SK-N-MC (cell line): Measurements from ENCODE around the gene PPP1CB.

Experiments used
- DNase-seq: peaks from one replicate; pipeline ENCODE4 v3.0.0-alpha.2; 2011; ENCODE audit warnings: low read depth, low spot score
- H3K27ac ChIP-seq: fragments of 200-600 bp; sonication (generic); 2 replicates; pipeline ENCODE4 v1.5.1; 2016; ENCODE audit warnings: mixed run types
- H3K36me3 ChIP-seq: fragments of 200-600 bp; sonication (generic); 2 replicates; pipeline ENCODE4 v1.6.1; 2017; ENCODE audit warnings: antibody characterized with exemption, low read length, mixed read lengths; ENCODE audit not compliant: insufficient read depth
- H3K4me3 ChIP-seq: fragments of 200-600 bp; sonication (generic); 2 replicates; pipeline ENCODE4 v1.5.1; 2016
- H3K9ac ChIP-seq: fragments of 200-600 bp; sonication (generic); 2 replicates; pipeline ENCODE4 v1.8.0; 2017; ENCODE audit warnings: mixed run types, mixed read lengths; ENCODE audit not compliant: insufficient read length
- H3K9me3 ChIP-seq: fragments of 200-600 bp; sonication (generic); 2 replicates; pipeline ENCODE4 v1.6.1; 2017; ENCODE audit warnings: low read depth, mild to moderate bottlenecking, antibody characterized with exemption, low read length, moderate library complexity, mixed read lengths
- EZH2 ChIP-seq: fragments of 200-600 bp; sonication (generic); IDR thresholded peaks from one replicate; pipeline ENCODE4 v1.6.1; 2017; ENCODE audit warnings: antibody characterized with exemption
- FOXP2 ChIP-seq: optimal IDR thresholded peaks from 2 replicates; pipeline ENCODE3; 2011; ENCODE audit warnings: mild to moderate bottlenecking, moderate library complexity; ENCODE audit not compliant: insufficient read depth; ENCODE audit errors: extremely low read length, control extremely low read depth
- POLR2AphosphoS5 ChIP-seq: IDR thresholded peaks from 2 replicates; pipeline ENCODE4 v1.6.1; 2012; ENCODE audit warnings: mild to moderate bottlenecking, low read depth, low read length, borderline replicate concordance

Gene PPP1CB

DNA sequence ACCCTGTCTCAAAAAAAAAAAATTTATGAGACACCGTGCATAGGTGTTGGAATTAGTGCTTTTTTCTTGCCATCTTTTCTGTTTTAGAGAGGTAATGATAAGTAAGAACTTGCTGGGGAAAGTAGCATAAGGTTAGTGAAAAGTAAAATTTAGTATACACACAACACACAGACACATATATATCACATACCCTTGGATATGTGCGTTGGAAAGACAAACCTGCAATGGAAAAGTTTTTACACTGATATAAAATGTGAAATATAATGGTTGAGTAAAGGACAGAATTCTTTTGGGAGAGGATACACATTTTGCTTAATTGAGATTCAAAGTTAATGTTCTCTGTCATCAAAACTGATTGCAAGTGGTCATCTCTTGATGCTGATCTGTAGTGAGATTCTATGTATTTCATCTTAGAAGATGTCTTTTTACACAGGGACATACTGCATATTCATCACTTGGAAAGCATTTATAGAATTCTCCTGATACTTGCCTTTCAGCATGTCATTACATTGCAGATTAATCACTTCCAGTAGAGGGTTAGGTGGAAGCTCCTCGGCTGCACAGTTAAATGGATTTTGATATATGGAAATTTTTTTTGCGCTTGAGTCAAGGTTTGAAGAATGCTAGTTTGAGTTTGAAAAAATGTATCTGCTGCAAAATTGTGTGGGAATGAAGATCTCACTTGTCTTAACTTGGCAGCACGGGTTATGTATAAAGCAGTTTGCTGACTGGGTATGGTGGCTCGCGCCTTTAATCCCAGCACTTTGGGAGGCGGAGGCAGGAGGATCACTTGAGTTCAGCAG, 13.5 kb downstream of the PPP1CB start:
- no peak overlapping the region for H3K27ac ChIP-seq
- no peak for TF ChIP-seq POLR2AphosphoS5
- TF ChIP-seq EZH2 = no peak
- TF ChIP-seq FOXP2 = no peak
- H3K9ac ChIP-seq = no peak overlapping the region
- no peak for DNase-seq
- H3K36me3 ChIP-seq = peaks cover 35% of the 10 kb centered on the region
- H3K4me3 ChIP-seq = no peak overlapping the region
- H3K9me3 ChIP-seq = 0 out of 2 replicates have a peak, but pooled peaks cover 3% of the 10 kb centered on the region

DNA sequence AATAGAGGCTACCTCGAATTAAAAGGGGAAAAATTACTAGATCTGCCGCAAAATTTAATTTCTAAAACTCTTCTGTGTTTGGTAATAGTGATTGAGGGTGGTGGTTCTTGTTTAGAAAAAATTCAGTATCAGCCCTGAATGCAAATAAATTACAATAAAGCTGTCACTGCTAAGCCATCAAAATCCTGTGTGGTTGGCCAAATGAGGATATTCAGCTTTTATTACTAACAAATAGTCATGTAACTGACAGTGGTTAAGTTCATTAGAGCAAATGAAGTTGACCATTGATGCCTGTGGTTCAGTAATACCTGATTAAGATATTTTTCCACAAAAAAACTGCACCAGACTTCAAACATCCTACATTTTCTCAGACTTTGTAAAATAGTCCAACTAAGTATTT, 14.4 kb downstream of the PPP1CB start:
- 0 out of 2 replicates have a peak, but pooled peaks cover 3% of the 10 kb centered on the region for H3K9me3 ChIP-seq
- H3K36me3 ChIP-seq = peaks cover 26% of the 10 kb centered on the region
- DNase-seq = no peak
- no peak overlapping the region for H3K27ac ChIP-seq
- no peak for TF ChIP-seq EZH2
- no peak for TF ChIP-seq POLR2AphosphoS5
- TF ChIP-seq FOXP2 = no peak
- H3K9ac ChIP-seq = no peak overlapping the region
- H3K4me3 ChIP-seq = no peak overlapping the region

GRCh38 chr2:28767337-28767736, 15.7 kb downstream of the PPP1CB start:
- Histone ChIP-seq H3K4me3 (no peak overlapping the region), H3K9me3 (0 out of 2 replicates have a peak, but pooled peaks cover 3% of the 10 kb centered on the region), H3K9ac (no peak overlapping the region), H3K36me3 (peaks cover 18% of the 10 kb centered on the region), H3K27ac (no peak overlapping the region)
- DNase-seq = no peak
- TF ChIP-seq EZH2 (no peak), POLR2AphosphoS5 (no peak), FOXP2 (no peak)

DNA sequence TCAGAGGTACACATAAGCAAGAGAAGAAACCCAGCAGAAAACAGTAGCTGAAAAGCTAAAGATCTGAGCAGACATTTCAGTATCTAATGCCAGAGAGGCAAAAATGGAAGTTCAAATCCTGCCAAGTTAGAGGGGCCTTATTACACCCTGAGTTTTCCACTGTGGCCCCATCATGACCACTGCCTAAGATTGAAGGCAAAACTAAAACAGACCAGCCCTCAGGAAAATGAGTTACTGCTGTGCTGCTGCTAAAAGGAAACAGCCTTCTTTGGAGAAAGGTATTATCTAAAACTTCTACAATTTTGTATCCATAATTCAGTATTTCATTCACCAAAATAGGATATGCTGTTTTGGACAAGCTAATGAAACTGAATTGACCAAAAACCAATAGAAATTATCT, 16.8 kb downstream of the PPP1CB start:
- DNase-seq = no peak
- H3K9ac ChIP-seq = no peak overlapping the region
- H3K36me3 ChIP-seq = peaks cover 13% of the 10 kb centered on the region
- no peak overlapping the region for H3K27ac ChIP-seq
- H3K9me3 ChIP-seq = 0 out of 2 replicates have a peak, but pooled peaks cover 3% of the 10 kb centered on the region
- TF ChIP-seq FOXP2 (no peak), POLR2AphosphoS5 (no peak), EZH2 (no peak)
- no peak overlapping the region for H3K4me3 ChIP-seq

DNA sequence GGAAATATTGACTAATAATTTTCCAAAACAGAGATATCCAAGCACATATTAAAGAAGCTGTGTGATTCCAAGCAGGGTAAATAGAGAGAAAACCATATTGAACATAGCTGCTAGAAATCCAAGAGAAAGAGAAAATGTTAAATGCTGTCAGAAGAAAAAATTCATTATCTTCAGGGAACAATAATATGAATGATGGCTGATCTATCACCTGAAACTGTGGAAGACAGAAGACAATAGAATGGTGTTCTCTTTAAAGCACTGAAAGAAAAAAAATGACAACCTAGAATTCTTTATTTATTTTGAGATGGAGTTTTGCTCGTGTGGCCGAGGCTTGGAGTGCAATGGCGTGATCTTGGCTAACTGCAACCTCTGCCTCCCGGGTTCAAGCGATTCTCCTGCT, 17.3 kb downstream of the PPP1CB start:
- H3K36me3 ChIP-seq = peaks cover 13% of the 10 kb centered on the region
- no peak overlapping the region for H3K9ac ChIP-seq
- 0 out of 2 replicates have a peak, but pooled peaks cover 3% of the 10 kb centered on the region for H3K9me3 ChIP-seq
- TF ChIP-seq FOXP2 = no peak
- no peak for TF ChIP-seq EZH2
- TF ChIP-seq POLR2AphosphoS5 = no peak
- no peak overlapping the region for H3K27ac ChIP-seq
- H3K4me3 ChIP-seq = no peak overlapping the region
- DNase-seq = no peak

- TF ChIP-seq EZH2 = no peak
- no peak for TF ChIP-seq FOXP2
- TF ChIP-seq POLR2AphosphoS5 = no peak
- no peak for DNase-seq
- peaks cover 20% of the 10 kb centered on the region for H3K36me3 ChIP-seq
Observed at GRCh38 chr2:28772351-28772750, 20.7 kb downstream of the PPP1CB start.

DNA sequence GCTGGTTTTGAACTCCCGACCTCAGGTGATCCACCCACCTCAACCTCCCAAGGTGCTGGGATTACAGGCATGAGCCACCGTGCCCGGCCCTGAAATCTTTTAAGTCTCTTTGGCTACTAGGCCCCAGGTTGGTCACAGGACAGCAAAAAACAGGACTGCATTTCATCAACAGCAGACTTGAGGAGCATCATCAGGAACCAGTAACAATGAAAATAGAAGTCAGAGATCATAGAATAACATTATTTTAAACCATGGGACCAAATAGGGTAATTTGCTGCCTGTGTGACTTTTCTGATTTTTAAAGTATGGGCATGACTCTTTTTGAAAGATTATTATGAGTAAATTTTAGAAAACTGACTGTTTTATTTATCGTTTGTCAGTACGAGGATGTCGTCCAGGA, 24.8 kb downstream of the PPP1CB start:
- Histone ChIP-seq H3K9me3 (no peaks in the 10 kb centered on the region), H3K9ac (no peak overlapping the region), H3K36me3 (peaks cover 42% of the 10 kb centered on the region), H3K4me3 (no peak overlapping the region), H3K27ac (no peak overlapping the region)
- no peak for TF ChIP-seq FOXP2
- DNase-seq = no peak

More at GRCh38 chr2:28772351-28772750, 20.7 kb downstream of the PPP1CB start:
- Histone ChIP-seq H3K9me3 (0 out of 2 replicates have a peak, but pooled peaks cover 3% of the 10 kb centered on the region), H3K4me3 (no peak overlapping the region), H3K27ac (no peak overlapping the region), H3K9ac (no peak overlapping the region)

GRCh38 chr2:28778392-28778791, 26.8 kb downstream of the PPP1CB start:
- Histone ChIP-seq H3K9ac (no peak overlapping the region), H3K36me3 (peaks cover 59% of the 10 kb centered on the region), H3K9me3 (no peaks in the 10 kb centered on the region), H3K27ac (no peak overlapping the region), H3K4me3 (no peak overlapping the region)
- no peak for DNase-seq
- TF ChIP-seq POLR2AphosphoS5 = no peak

GRCh38 chr2:28779001-28779400, 27.4 kb downstream of the PPP1CB start:
- TF ChIP-seq FOXP2 = no peak
- TF ChIP-seq POLR2AphosphoS5 = no peak
- TF ChIP-seq EZH2 = no peak
- DNase-seq = no peak
- H3K9me3 ChIP-seq = no peaks in the 10 kb centered on the region
- H3K9ac ChIP-seq = no peak overlapping the region
- H3K36me3 ChIP-seq = peaks cover 63% of the 10 kb centered on the region
- no peak overlapping the region for H3K27ac ChIP-seq
- no peak overlapping the region for H3K4me3 ChIP-seq
